A549 (cell line): ENCODE measurements around the gene MRAS. TPM values are rescaled to one million over a fixed set of nuclear protein-coding genes. Genes with fewer than 3 reads are reported as not detected.

ENCODE experiments used
- ATAC-seq, 2 experiments: fragments of 200-7000 bp in 1 of 2; fragments of >200 bp in 1 of 2; cut with Nextera tagmentation in 1 of 2; cut with Tn5 transposase in 1 of 2; 3 replicates each; pipeline versions ENCODE4 v1.8.0 to v1.9.1; 2018 to 2020; ENCODE audit warnings: mild to moderate bottlenecking in 1 of 2, moderate library complexity in 1 of 2
- CTCF ChIA-PET: fragments of 300-600 bp; sonication (Branson Sonifier 250); formaldehyde crosslinking; extraction: SDS; loops from one replicate; lab custom pipeline; 2021; ENCODE audit warnings: antibody characterized with exemption, inconsistent platforms; lab: Yijun Ruan, JAX
- POLR2A ChIA-PET: fragments of 350-600 bp; formaldehyde crosslinking; extraction: SDS; loops from one replicate; lab custom pipeline; 2021; ENCODE audit warnings: antibody characterized with exemption, inconsistent platforms; lab: Yijun Ruan, JAX
- DNase-seq, 2 experiments: peaks; one replicate each; pipeline versions ENCODE4 v3.0.0 to v3.0.0-alpha.2; 2011 to 2016; ENCODE audit warnings: low read depth in 1 of 2, low spot score in 1 of 2
- FAIRE-seq: peaks from 2 replicates; lab custom pipeline; 2011; peaks lifted over from hg19 to GRCh38; lab: Jason Lieb, UNC
- H3K27ac ChIP-seq, 2 experiments: fragments of >200 bp; sonication (Bioruptor Twin); formaldehyde crosslinking; 3 replicates each; pipeline ENCODE4 v1.5.1; 2016 to 2017
- H3K4me1 ChIP-seq: fragments of >200 bp; sonication (Bioruptor Twin); formaldehyde crosslinking; 3 replicates; pipeline ENCODE4 v1.6.1; 2016
- H3K4me2 ChIP-seq: fragments of >200 bp; sonication (Bioruptor Twin); formaldehyde crosslinking; 3 replicates; pipeline ENCODE4 v1.6.1; 2016
- H3K4me3 ChIP-seq: fragments of >200 bp; sonication (Bioruptor Twin); formaldehyde crosslinking; 3 replicates; pipeline ENCODE4 v1.5.1; 2016
- H3K9me3 ChIP-seq: fragments of >200 bp; sonication (Bioruptor Twin); formaldehyde crosslinking; 3 replicates; pipeline ENCODE4 v1.6.1; 2016
- ATOH8 ChIP-seq: fragments of 250-450 bp; sonication (Bioruptor Pico); IDR thresholded peaks from 2 replicates; pipeline ENCODE4 v1.5.0; 2020; ENCODE audit warnings: low read depth, mild to moderate bottlenecking, moderate library complexity
- BCL3 ChIP-seq: fragments of >200 bp; sonication (Bioruptor Twin); formaldehyde crosslinking; IDR thresholded peaks from 3 replicates; pipeline ENCODE4 v1.6.1; 2016
- CBX2 ChIP-seq: fragments of 200-600 bp; sonication (generic); IDR thresholded peaks from 2 replicates; pipeline ENCODE4 v1.6.1; 2016; ENCODE audit warnings: low read depth, mild to moderate bottlenecking, borderline replicate concordance
- CHD2 ChIP-seq: fragments of 150-350 bp; IDR thresholded peaks from 2 replicates; pipeline ENCODE4 v1.6.1; 2014; ENCODE audit warnings: low read length; ENCODE audit not compliant: partially characterized antibody
- EHF ChIP-seq: fragments of 250-450 bp; sonication (Bioruptor Pico); IDR thresholded peaks from 2 replicates; pipeline ENCODE4 v1.5.0; 2020; ENCODE audit warnings: mild to moderate bottlenecking
- ESRRA ChIP-seq: fragments of 150-350 bp; IDR thresholded peaks from 2 replicates; pipeline ENCODE4 v1.6.1; 2014; ENCODE audit warnings: mild to moderate bottlenecking, low read length, borderline replicate concordance
- FOSL2 ChIP-seq, 2 experiments: fragments of 450-650 bp in 1 of 2; fragments of >200 bp in 1 of 2; sonication (Bioruptor Twin) in 1 of 2; formaldehyde crosslinking; IDR thresholded peaks; 2 replicates each; pipeline versions ENCODE4 v1.5.0 to v1.6.1; 2016 to 2020; ENCODE audit warnings: mild to moderate bottlenecking in 1 of 2, moderate library complexity in 1 of 2
- HEYL ChIP-seq: fragments of 250-450 bp; sonication (Bioruptor Pico); IDR thresholded peaks from 2 replicates; pipeline ENCODE4 v1.8.0; 2021; ENCODE audit warnings: mild to moderate bottlenecking, moderate library complexity
- HMGXB4 ChIP-seq: fragments of 250-450 bp; sonication (Bioruptor Pico); IDR thresholded peaks from 2 replicates; pipeline ENCODE4 v1.5.0; 2021; ENCODE audit warnings: mild to moderate bottlenecking, moderate library complexity, borderline replicate concordance
- HOXA7 ChIP-seq: fragments of 250-450 bp; sonication (Bioruptor Pico); IDR thresholded peaks from 2 replicates; pipeline ENCODE4 v1.5.0; 2020; ENCODE audit warnings: mild to moderate bottlenecking, moderate library complexity
- HOXB13 ChIP-seq: fragments of 250-450 bp; sonication (Bioruptor Pico); IDR thresholded peaks from 2 replicates; pipeline ENCODE4 v1.5.0; 2020; ENCODE audit warnings: low read depth, mild to moderate bottlenecking, moderate library complexity
- HOXB5 ChIP-seq: fragments of 250-450 bp; sonication (Bioruptor Pico); IDR thresholded peaks from 2 replicates; pipeline ENCODE4 v1.5.0; 2020; ENCODE audit warnings: mild to moderate bottlenecking, moderate library complexity
- JUN ChIP-seq, 2 experiments: fragments of >200 bp; sonication (Bioruptor Twin); formaldehyde crosslinking; IDR thresholded peaks; 2 replicates in 1 of 2; 3 replicates in 1 of 2; pipeline ENCODE4 v1.6.1; 2016 to 2017
- JUNB ChIP-seq: fragments of >200 bp; sonication (Bioruptor Twin); formaldehyde crosslinking; IDR thresholded peaks from 2 replicates; pipeline ENCODE4 v1.6.1; 2016
- KDM5A ChIP-seq: fragments of 200-600 bp; sonication (generic); IDR thresholded peaks from 2 replicates; pipeline ENCODE4 v1.6.1; 2016; ENCODE audit warnings: antibody characterized with exemption, mild to moderate bottlenecking
- MAFK ChIP-seq: fragments of 450-650 bp; IDR thresholded peaks from 2 replicates; pipeline ENCODE4 v1.6.1; 2014; ENCODE audit not compliant: partially characterized antibody
- MAZ ChIP-seq: fragments of 150-350 bp; IDR thresholded peaks from 2 replicates; pipeline ENCODE4 v1.6.1; 2014; ENCODE audit warnings: antibody characterized with exemption, low read depth, low read length, borderline replicate concordance
- MYC ChIP-seq: IDR thresholded peaks from 2 replicates; pipeline ENCODE4 v1.6.1; 2012; ENCODE audit warnings: mild to moderate bottlenecking, inconsistent platforms, low read length, improper control_type of control experiment, borderline replicate concordance
- PHF8 ChIP-seq: fragments of 200-600 bp; sonication (generic); IDR thresholded peaks from 2 replicates; pipeline ENCODE4 v1.6.1; 2016; ENCODE audit warnings: low read depth, mild to moderate bottlenecking, antibody characterized with exemption, moderate library complexity, borderline replicate concordance
- POLR2A ChIP-seq: IDR thresholded peaks from 2 replicates; pipeline ENCODE4 v1.6.1; 2012; ENCODE audit warnings: mild to moderate bottlenecking, low read length
- RAD21 ChIP-seq, 2 experiments: fragments of >200 bp in 1 of 2; sonication (Bioruptor Twin) in 1 of 2; formaldehyde crosslinking in 1 of 2; IDR thresholded peaks in 1 of 2; conservative IDR thresholded peaks in 1 of 2; 2 replicates in 1 of 2; 3 replicates in 1 of 2; pipeline ENCODE4 v1.6.1; 2012 to 2018; ENCODE audit warnings: inconsistent platforms in 1 of 2
- RCOR1 ChIP-seq: fragments of 150-350 bp; IDR thresholded peaks from 2 replicates; pipeline ENCODE4 v1.6.1; 2014; ENCODE audit warnings: antibody characterized with exemption, low read length, low read depth
- RFX5 ChIP-seq: fragments of 450-650 bp; IDR thresholded peaks from 2 replicates; pipeline ENCODE4 v1.7.1; 2014; ENCODE audit warnings: antibody characterized with exemption, mild to moderate bottlenecking, moderate library complexity
- TFCP2L1 ChIP-seq: fragments of 250-450 bp; sonication (Bioruptor Pico); IDR thresholded peaks from 2 replicates; pipeline ENCODE4 v1.5.0; 2021; ENCODE audit warnings: mild to moderate bottlenecking
- ZNF302 ChIP-seq: fragments of 250-450 bp; sonication (Bioruptor Pico); IDR thresholded peaks from 2 replicates; pipeline ENCODE4 v1.9.0; 2021; ENCODE audit warnings: inconsistent platforms, mild to moderate bottlenecking, moderate library complexity
- ZSCAN20 ChIP-seq: fragments of 250-450 bp; sonication (Bioruptor Pico); IDR thresholded peaks from 2 replicates; pipeline ENCODE4 v1.8.0; 2022; ENCODE audit warnings: mild to moderate bottlenecking, moderate library complexity
- WGBS: methylation state at CpG from one replicate; pipeline ENCODE4 v1.1.6; 2017; ENCODE audit errors: missing lambda C conversion rate; 5-methylcytosine and 5-hydroxymethylcytosine counted together
- polyA plus RNA-seq, 4 experiments: library from polyadenylated mRNA; depleted of rRNA in 3 of 4; stranded (reverse); fragments of >200 nt; fragmentation: RNase III in 1 of 4; extraction: RNeasy Plus Mini Kit Qiagen cat#74134 plus additional on column Dnase treatment in 1 of 4; gene quantifications; 2 replicates in 3 of 4; 3 replicates in 1 of 4; pipeline ENCODE4 v1.2.3, GENCODE V29; 2011 to 2017

The MRAS gene
- polyA plus RNA-seq, 2 of the 4 experiments (the other 2 are of a cell fraction) = 11.2 to 15.0 TPM

GRCh38 chr3:138398791-138399575 is 50.6 kb downstream of the MRAS start:
- no peak overlapping the region for H3K27ac ChIP-seq
- POLR2A ChIA-PET = no interaction called here
- no peaks in the 10 kb centered on the region for H3K4me1 ChIP-seq
- no peak overlapping the region for H3K4me2 ChIP-seq
- CTCF ChIA-PET = interaction anchor here (2.9 kb wide), 1 partner anchor 18 kb away, joined by 12 read pairs; no protein-coding TSS in a partner anchor
- 76% methylated on average over 8 of the region's 11 CpGs for WGBS
- H3K9me3 ChIP-seq = no peaks in the 10 kb centered on the region
- no peak overlapping the region for H3K4me3 ChIP-seq
- no peak for FAIRE-seq
- TF ChIP-seq ATOH8 (CRISPR knock-in tag) (no peak), RCOR1 (no peak), ESRRA (no peak), RFX5 (no peak)
- TF ChIP-seq, all 56 proteins: peak for 0
- DNase-seq (peak in 1 of 2 experiments; percentile 9), ATAC-seq (peak in 1 of 2 experiments; percentile 23; a peak in 1 of 6 replicates)

GRCh38 chr3:138399766-138400165 is 51.4 kb downstream of the MRAS start:
- no peak overlapping the region for H3K27ac ChIP-seq
- TF ChIP-seq MYC (no peak), FOSL2 (IDR thresholded peaks at IDR 0.05) (no peak), FOSL2 (CRISPR knock-in tag; IDR thresholded peaks at IDR 0.05) (no peak), PHF8 (no peak), MAZ (no peak), ZNF302 (CRISPR knock-in tag) (no peak), KDM5A (no peak), EHF (CRISPR knock-in tag) (no peak), POLR2A (no peak), ZSCAN20 (CRISPR knock-in tag) (no peak), CHD2 (no peak), TFCP2L1 (CRISPR knock-in tag) (no peak), HOXB5 (CRISPR knock-in tag) (no peak)
- ATAC-seq (no peak), FAIRE-seq (no peak), DNase-seq (no peak)
- H3K4me2 ChIP-seq = no peak overlapping the region
- ChIA-PET POLR2A (no interaction called here), CTCF (interaction anchor here (1.2 to 2.9 kb wide), 3 partner anchors 18 to 516 kb away, joined by 4 to 12 read pairs (median 4); no protein-coding TSS in a partner anchor)
- no peaks in the 10 kb centered on the region for H3K9me3 ChIP-seq
- no peaks in the 10 kb centered on the region for H3K4me1 ChIP-seq
- WGBS = 79% methylated on average over 9 of the region's 10 CpGs
- no peak overlapping the region for H3K4me3 ChIP-seq

GRCh38 chr3:138400651-138401070 is 52.3 kb downstream of the MRAS start:
- Histone ChIP-seq H3K9me3 (no peaks in the 10 kb centered on the region), H3K4me3 (no peak overlapping the region), H3K4me1 (no peaks in the 10 kb centered on the region), H3K27ac (no peak overlapping the region), H3K4me2 (no peak overlapping the region)
- ATAC-seq (no peak), FAIRE-seq (no peak), DNase-seq (no peak)
- TF ChIP-seq JUN (IDR thresholded peaks at IDR 0.05) (no peak), HOXA7 (no peak)
- CTCF ChIA-PET = interaction anchor here (1.1 to 2.9 kb wide), 5 partner anchors 17 to 515 kb away, joined by 3 to 12 read pairs (median 4); no protein-coding TSS in a partner anchor
- WGBS = 85% methylated on average over 2 of the region's 2 CpGs
- POLR2A ChIA-PET = no interaction called here

GRCh38 chr3:138401834-138402233 is 53.5 kb downstream of the MRAS start:
- H3K4me1 ChIP-seq = no peaks in the 10 kb centered on the region
- POLR2A ChIA-PET = no interaction called here
- H3K9me3 ChIP-seq = no peaks in the 10 kb centered on the region
- CTCF ChIA-PET = interaction anchor here (0.7 to 2.9 kb wide), 2 partner anchors 16 to 69 kb away, joined by 3 to 12 read pairs; no protein-coding TSS in a partner anchor
- DNase-seq (no peak), ATAC-seq (no peak), FAIRE-seq (no peak)
- WGBS = 82% methylated on average over 7 of the region's 7 CpGs
- no peak overlapping the region for H3K4me2 ChIP-seq
- H3K4me3 ChIP-seq = no peak overlapping the region
- no peak overlapping the region for H3K27ac ChIP-seq
- TF ChIP-seq HOXB13 (no peak), ATOH8 (CRISPR knock-in tag) (no peak), RAD21 (conservative IDR thresholded peaks at IDR 0.05 in 1 of 2, IDR thresholded peaks at IDR 0.05 in 1 of 2) (no peak), BCL3 (no peak), HMGXB4 (CRISPR knock-in tag) (no peak), HEYL (CRISPR knock-in tag) (no peak), JUNB (no peak), MAFK (no peak), CBX2 (no peak)
